Measurements from ENCODE around the gene GSDME. TPM values are rescaled to one million over a fixed set of nuclear protein-coding genes. Genes with fewer than 3 reads are reported as not detected.

The GSDME gene
- total RNA-seq, 1 donor from 2014 or later: 31.8 TPM

- peak; percentile 17 for DNase-seq (ENCODE audit: low spot score)
Measured at GRCh38 chr7:24656608-24657007, 100.7 kb downstream of the GSDME start.

DNA sequence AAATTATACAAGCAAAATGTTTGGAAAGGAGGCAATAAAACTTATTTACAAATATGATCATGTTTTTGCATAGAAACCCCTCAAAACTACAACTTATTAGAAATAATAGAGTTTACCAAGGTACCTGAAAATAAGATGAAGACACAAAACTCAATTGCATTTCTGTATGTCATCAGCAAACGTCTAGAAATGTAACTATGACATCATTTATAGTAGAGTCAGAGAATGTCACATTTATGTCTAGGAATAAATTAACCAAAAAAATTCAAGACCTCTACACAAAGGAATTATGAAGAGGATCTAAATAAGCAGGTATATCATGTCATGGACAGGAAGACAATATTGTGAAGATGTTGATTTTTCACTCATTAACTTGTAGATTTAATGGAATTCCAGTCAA lies 103.0 kb downstream of the GSDME start:
- DNase-seq (ENCODE audit: low spot score): no peak

- no peak for DNase-seq (ENCODE audit: low spot score)
Measured at GRCh38 chr7:24653316-24654085, 103.8 kb downstream of the GSDME start.

DNA sequence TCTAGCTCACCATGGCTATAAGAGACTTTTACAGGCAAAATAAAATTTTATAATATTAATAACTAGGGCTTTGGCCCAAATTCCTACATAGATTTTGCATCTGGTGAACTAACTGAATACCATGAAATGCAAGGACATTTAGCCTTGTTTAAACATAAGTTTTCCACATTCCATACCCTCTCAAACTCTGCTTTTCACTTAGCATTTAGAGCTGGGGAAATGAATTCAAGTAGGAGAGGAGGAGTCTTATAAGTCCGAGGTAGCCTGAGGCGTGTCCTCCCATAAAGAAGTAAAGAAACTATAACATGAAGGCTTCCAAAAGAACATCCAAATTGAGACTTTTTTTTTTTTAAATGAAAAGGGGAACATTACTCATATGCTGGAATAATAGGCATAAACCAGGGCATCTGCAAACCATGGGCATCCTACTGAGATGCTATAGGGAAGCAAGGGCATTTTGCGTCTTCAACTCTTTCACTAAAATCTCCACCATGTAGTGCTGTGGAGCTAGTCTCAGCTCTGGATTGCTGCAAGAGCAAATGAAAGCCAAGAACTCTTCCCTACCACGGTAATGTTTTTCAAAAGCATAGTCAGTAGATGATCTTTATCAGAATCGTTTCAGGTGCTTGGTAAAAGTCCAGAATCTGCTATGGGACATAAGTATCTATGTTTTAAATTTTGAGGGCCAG lies 104.9 kb downstream of the GSDME start:
- no peak for DNase-seq (ENCODE audit: low spot score)

Other genes with a start within 250 kb of the GSDME start
- gene PALS2, start 184.0 kb downstream of the GSDME start, total RNA-seq (ENCODE audit: insufficient read depth, low replicate concordance): 30.8 TPM
- 24.6 TPM for gene OSBPL3, start 222.7 kb upstream of the GSDME start, total RNA-seq (ENCODE audit: insufficient read depth, low replicate concordance)

All from umbilical cord (tissue), 2 donors.